IPS-15b (cell line): Measurements from ENCODE around the gene TRPM1.

Source experiments
- H3K27me3 ChIP-seq: one replicate; pipeline ENCODE4 v1.6.1; 2013; ENCODE audit warnings: low read length; ENCODE audit not compliant: control insufficient read depth, insufficient read depth
- H3K36me3 ChIP-seq: one replicate; pipeline ENCODE4 v1.6.1; 2013; ENCODE audit warnings: low read length; ENCODE audit not compliant: control insufficient read depth, insufficient read depth
- H3K4me1 ChIP-seq: one replicate; pipeline ENCODE4 v1.6.1; 2013; ENCODE audit warnings: mild to moderate bottlenecking, low read length; ENCODE audit not compliant: control insufficient read depth, insufficient read depth
- H3K4me3 ChIP-seq: one replicate; pipeline ENCODE4 v1.5.1; 2013; ENCODE audit warnings: low read depth, low read length
- H3K9ac ChIP-seq: one replicate; pipeline ENCODE4 v1.6.1; 2013; ENCODE audit warnings: low read depth, mild to moderate bottlenecking, low read length
- H3K9me3 ChIP-seq: one replicate; pipeline ENCODE4 v1.6.1; 2013; ENCODE audit warnings: mild to moderate bottlenecking, low read length; ENCODE audit not compliant: control insufficient read depth, insufficient read depth

Gene TRPM1

DNA sequence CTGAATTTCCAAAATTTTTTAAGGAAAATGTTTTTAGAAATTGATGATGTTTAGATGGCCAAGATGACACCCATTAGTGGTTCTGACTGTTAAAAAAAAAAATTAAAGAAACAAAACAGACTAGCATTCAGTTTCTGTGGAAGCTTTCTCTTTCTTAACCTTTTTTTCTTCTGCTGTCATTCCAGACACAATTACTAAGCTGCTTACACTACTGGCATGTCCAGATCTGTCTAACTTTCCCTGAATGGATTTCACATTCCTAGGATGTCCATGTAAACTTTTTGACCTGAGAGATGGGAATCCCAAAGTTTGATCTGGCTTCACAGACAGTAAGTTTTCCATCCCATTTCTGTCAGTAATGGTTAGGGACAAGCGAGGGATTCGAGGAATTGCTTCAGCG is 99.8 kb downstream of the TRPM1 start:
- Histone ChIP-seq H3K36me3 (no peaks in the 10 kb centered on the region), H3K9me3 (no peaks in the 10 kb centered on the region), H3K4me1 (peaks cover 11% of the 10 kb centered on the region), H3K27me3 (no peaks in the 10 kb centered on the region), H3K4me3 (no peak overlapping the region), H3K9ac (no peak overlapping the region)

DNA sequence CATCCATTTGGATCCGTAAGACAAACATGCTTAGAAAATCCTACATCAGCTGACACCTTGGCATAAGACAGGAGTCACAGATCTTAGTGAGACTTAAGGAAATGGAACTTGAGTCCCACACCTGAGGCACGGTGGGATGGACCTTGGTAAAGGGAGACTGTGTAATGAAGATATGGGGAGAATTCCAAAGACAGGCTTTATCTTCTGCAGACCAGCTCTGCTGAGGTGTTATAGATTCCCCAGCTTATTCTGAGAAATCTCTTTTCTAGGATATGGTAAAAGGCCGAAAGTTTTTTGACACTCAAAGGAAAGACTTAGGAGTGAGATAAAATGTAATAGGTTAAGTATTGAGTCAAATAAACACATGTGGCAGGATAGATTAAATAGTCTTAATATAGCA is 101.8 kb downstream of the TRPM1 start:
- H3K27me3 ChIP-seq = no peaks in the 10 kb centered on the region
- H3K9ac ChIP-seq = no peak overlapping the region
- H3K36me3 ChIP-seq = no peaks in the 10 kb centered on the region
- no peak overlapping the region for H3K4me3 ChIP-seq
- H3K9me3 ChIP-seq = no peaks in the 10 kb centered on the region
- peaks cover 7% of the 10 kb centered on the region for H3K4me1 ChIP-seq

DNA sequence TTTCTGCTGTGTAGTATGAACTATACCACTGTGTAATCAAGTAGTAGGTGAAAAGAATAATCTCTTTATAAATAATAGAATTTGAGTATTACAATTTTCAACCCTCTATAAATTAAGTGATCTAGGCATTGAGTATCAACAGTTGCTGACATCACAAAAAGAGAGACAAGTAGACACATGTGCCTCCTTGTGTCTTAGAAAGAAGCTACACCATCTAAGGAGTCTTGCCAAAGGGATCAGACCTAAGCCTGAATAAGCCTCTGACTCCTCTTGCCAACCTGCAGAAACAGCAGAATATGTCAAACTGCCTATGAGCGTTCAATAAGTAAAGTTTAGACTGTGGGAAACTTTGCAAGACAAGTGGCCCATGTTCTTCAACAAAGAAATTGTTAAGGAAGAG is 104.3 kb downstream of the TRPM1 start:
- H3K27me3 ChIP-seq = no peaks in the 10 kb centered on the region
- H3K9ac ChIP-seq = no peak overlapping the region
- H3K36me3 ChIP-seq = no peaks in the 10 kb centered on the region
- H3K9me3 ChIP-seq = no peaks in the 10 kb centered on the region
- peaks cover 2% of the 10 kb centered on the region for H3K4me1 ChIP-seq
- no peak overlapping the region for H3K4me3 ChIP-seq

DNA sequence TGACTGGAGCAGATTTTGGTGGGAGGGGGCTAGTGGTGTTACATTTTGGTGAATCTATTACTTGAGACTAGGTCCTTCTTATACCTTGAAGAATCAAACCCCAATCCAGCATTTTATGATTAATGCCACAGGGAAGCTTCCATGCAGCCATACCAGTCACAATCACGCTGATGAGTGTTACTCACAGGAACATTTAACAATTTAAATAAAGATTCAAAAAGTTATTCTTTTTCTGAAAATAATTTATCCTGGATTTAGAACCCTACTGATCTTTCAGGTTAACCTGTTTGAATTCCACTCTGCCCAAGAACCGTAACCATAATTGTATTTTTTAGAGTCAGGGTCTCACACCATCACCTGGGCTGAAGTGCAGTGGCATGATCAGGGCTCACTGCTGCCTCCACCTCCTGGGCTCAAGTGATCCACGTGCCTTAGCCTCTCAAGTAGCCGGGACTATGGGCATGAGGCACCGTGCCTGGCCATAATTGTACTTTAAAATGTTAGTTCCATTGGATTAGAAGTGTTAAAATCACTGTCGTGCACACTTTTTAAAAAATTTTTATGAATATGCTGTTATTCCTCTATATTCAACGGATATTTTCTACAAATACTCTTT is 109.2 kb downstream of the TRPM1 start:
- Histone ChIP-seq H3K36me3 (no peaks in the 10 kb centered on the region), H3K27me3 (no peaks in the 10 kb centered on the region), H3K9me3 (no peaks in the 10 kb centered on the region), H3K4me3 (peak overlapping the region; percentile 92), H3K4me1 (peaks cover 7% of the 10 kb centered on the region), H3K9ac (peak overlapping the region; percentile 70)

DNA sequence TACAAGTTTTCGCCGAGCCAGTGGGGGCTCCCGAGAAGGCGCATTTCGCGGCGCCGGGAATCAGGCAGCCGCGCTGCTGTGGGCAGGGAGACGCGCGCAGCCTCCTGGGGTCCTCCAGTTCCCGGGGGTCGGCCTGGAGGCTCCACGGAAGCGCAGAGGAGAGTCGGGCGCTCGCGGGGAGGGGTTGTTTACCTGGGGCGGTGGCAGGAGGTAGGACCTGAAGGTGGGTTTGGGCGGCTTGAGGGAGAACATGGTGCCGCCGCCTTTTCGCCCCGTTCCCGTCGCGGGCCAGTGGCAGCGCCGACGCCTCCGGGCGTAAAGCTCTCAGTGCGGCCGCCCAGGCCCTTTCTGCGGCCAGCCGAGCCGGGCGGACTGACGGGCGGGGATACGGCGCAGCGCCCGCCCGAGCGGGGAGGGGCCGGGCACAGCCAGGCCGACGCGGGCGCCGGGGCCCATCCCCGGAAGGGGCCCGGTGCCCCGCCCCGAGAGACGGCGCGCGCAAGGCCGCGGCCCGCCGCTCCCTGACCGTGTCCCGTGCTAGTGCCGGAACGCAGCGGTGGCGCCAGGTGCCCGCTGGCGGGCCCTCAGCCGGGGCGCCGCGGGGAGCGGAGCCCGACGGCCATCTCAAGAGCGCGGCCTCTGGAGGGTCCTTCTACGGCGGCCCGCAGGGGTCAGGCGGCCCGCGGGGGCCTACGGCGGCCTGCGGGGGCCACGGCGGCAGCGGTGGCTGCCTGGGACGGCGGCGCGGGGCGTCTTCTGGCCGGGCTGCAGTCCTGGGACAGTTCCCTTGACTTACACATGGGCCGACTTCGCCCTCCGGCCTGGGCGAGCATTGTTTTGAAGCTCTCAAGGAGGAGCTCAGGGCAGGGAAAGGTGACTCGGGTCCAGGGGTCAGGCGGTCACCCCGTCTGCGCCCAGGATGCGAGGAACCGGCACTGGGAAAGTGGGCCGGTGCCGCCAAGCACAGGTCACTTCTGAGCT is 110.0 kb downstream of the TRPM1 start, which contains the start of gene MTMR10:
MTMR10 (minus strand) TSS at position 374 of the 981 bp plus-strand sequence; CDS start at position 252, 122 bp downstream.
- H3K9ac ChIP-seq = peak within 1 kb of the TSS; percentile 87
- peaks cover 7% of the 10 kb centered on the region for H3K4me1 ChIP-seq
- peak within 1 kb of the TSS; percentile 92 for H3K4me3 ChIP-seq
- H3K27me3 ChIP-seq = no peaks in the 10 kb centered on the region
- H3K9me3 ChIP-seq = no peaks in the 10 kb centered on the region
- no peaks in the 10 kb centered on the region for H3K36me3 ChIP-seq

DNA sequence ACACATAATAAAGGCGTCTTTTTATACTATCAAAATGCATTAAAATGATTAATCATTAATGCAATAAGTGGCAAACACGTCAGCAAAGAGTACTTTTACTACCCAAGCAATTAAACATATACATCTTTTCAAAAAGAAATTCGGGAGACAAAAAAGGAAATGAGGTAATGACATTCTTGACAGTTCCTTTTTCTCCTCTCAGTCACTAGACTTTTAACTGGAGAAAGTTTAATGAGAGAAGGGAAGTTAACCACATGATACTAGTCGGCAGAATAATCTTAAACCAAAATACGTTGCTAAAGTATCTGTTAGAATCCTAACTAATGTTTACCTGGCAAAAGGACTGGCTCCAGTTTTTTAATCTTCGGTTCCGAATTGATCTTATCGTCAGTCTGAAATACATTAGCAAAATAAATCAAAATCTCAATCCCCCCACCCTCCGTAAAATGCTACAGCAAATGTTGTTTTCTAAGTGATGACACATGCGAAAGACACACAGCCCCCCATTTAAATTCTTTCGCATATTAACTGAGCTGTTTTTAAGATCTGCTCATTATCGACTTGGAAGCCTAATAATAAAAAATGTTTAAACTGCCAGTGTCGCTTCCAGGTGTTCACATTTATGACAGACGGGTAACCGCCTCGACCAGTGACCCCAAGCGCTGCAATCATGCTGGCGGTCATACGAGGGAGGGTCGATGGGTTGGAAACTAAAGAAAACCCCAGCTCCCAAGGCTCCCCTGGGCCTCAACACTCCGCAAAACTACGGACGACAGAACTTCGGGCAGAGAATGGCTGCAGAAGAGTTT is 110.9 kb downstream of the TRPM1 start:
- peak overlapping the region; percentile 87 for H3K9ac ChIP-seq
- no peaks in the 10 kb centered on the region for H3K9me3 ChIP-seq
- peaks cover 7% of the 10 kb centered on the region for H3K4me1 ChIP-seq
- peak overlapping the region; percentile 92 for H3K4me3 ChIP-seq
- H3K36me3 ChIP-seq = no peaks in the 10 kb centered on the region
- no peaks in the 10 kb centered on the region for H3K27me3 ChIP-seq

DNA sequence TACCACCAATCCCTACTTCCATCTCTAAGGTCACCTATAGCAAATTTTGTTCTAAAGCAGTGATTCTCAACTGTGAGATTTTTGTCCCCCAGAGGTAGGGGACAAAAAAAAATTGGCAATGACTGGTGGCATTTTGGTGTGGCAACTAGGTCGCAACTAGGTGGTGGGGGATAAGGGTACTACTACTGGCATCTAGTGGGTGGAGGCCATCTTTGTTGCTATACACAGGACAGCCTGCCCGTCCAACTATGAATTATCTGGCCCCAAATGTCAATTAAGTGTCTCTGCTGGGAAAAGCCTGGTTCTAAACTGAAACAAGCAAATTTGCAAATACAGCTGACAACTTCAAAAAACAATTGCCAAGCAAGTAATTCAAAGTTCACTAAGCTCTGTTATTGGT is 111.5 kb downstream of the TRPM1 start:
- H3K9me3 ChIP-seq = no peaks in the 10 kb centered on the region
- H3K4me1 ChIP-seq = peaks cover 7% of the 10 kb centered on the region
- no peak overlapping the region for H3K9ac ChIP-seq
- H3K4me3 ChIP-seq = peak overlapping the region; percentile 92
- no peaks in the 10 kb centered on the region for H3K36me3 ChIP-seq
- no peaks in the 10 kb centered on the region for H3K27me3 ChIP-seq

DNA sequence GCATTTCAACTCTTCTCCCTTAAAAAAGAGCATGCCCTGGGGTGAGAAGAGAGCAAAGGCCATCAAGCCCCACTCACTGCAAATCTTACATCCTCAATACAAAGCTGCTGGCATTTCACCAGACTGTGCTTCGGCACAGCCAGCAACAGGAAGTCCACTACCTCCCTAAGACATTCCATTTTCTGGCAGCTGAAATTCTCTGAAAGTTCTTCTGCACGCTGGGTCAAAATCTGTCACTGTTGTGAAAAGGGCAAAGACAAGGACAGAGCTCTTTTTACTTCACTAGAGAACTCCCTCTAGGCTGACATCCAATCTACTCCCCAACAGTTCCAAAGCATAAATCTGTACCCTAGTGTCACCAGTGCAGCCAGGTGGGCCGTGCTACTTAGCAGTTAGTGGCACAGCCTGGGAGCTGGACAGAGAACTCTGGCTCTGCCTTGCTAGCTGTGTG is 116.4 kb downstream of the TRPM1 start:
- Histone ChIP-seq H3K9ac (no peak overlapping the region), H3K4me1 (peaks cover 3% of the 10 kb centered on the region), H3K36me3 (no peaks in the 10 kb centered on the region), H3K9me3 (no peaks in the 10 kb centered on the region), H3K4me3 (no peak overlapping the region), H3K27me3 (no peaks in the 10 kb centered on the region)

DNA sequence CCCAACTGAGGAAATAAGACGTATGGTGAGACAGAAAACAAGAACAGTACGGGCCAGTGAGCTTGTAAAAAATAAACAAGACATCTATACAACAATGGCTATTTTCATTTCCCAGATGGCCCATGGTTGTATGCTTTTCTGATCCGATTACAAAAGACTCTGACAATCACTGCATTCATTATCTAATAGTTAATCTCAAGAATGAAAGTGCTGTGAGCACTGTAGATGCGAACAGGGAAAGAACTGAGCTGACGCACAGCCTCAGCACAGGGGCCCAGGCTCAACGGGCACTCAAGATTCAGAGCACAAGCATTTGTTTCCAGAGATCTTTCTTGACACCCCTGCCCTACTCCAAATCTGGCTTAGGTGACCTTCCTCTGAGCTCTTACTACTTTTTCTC is 117.0 kb downstream of the TRPM1 start:
- no peaks in the 10 kb centered on the region for H3K27me3 ChIP-seq
- H3K4me3 ChIP-seq = no peak overlapping the region
- no peaks in the 10 kb centered on the region for H3K4me1 ChIP-seq
- H3K36me3 ChIP-seq = no peaks in the 10 kb centered on the region
- no peak overlapping the region for H3K9ac ChIP-seq
- no peaks in the 10 kb centered on the region for H3K9me3 ChIP-seq

DNA sequence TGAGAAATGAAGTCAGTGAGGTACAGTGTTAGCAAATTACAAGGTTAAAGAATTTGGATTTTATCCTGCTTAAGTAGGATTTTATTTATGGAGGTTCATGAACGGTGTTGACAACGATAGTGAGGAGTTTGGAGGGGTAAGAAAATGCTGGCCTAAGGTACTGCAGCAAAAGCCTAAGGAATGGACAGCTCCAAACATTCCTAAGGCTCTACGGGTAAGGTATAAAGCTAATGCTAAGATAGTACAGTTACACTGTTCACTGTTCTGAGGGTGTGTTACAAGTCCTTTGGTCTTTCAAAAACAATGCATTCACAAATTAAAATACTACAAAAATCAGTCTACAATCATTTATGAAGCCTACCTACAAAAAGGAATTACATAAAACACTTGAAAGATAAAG is 117.4 kb downstream of the TRPM1 start:
- H3K9ac ChIP-seq = no peak overlapping the region
- no peaks in the 10 kb centered on the region for H3K9me3 ChIP-seq
- H3K36me3 ChIP-seq = no peaks in the 10 kb centered on the region

DNA sequence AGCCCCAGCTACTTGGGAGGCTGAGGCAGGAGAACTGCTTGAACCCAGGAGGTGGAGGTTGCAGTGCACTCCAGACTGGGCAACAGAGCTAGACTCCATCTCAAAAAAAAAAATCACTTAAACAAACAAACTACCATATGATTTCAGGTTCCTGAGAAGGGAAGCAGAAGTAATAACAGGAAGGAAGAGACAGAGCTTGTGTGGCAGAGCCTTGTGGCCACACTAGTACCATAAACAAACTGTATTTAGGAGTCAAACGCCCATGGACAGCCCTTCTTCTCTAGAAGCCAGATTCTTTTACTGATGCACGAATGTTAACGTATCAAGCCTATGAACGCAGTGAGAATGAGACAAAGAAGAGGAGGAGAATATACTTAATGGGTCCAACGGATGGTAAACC is 122.1 kb downstream of the TRPM1 start:
- H3K36me3 ChIP-seq = no peaks in the 10 kb centered on the region
- no peaks in the 10 kb centered on the region for H3K4me1 ChIP-seq
- no peak overlapping the region for H3K9ac ChIP-seq
- H3K27me3 ChIP-seq = no peaks in the 10 kb centered on the region
- H3K4me3 ChIP-seq = no peak overlapping the region
- no peaks in the 10 kb centered on the region for H3K9me3 ChIP-seq

More for the DNA sequence above, 117.4 kb downstream of the TRPM1 start:
- Histone ChIP-seq H3K27me3 (no peaks in the 10 kb centered on the region), H3K4me1 (no peaks in the 10 kb centered on the region), H3K4me3 (no peak overlapping the region)
